GM11168 (cell line): ENCODE data around the gene STRN3.

Experiments used
- in situ Hi-C: fragments of 300-500 bp; cut with MboI; formaldehyde crosslinking; loops from one replicate; pipeline ENCODE4 v1.12.0; 2022; ENCODE audit warnings: low sequenced_read_pairs; ENCODE audit not compliant: unreplicated experiment

STRN3 gene

GRCh38 chr14:31038521-31039166 lies 12.5 kb upstream of the STRN3 start:
- in situ Hi-C loops, result no loop called here

- in situ Hi-C loops, result no loop called here
Measured at GRCh38 chr14:31037709-31038221, 11.6 kb upstream of the STRN3 start.

GRCh38 chr14:31036552-31036951 lies 10.4 kb upstream of the STRN3 start:
- in situ Hi-C loops, result no loop called here

GRCh38 chr14:31030469-31030868 lies 4.3 kb upstream of the STRN3 start:
- in situ Hi-C loops, result no loop called here

GRCh38 chr14:31029016-31029970 lies 3.1 kb upstream of the STRN3 start:
- in situ Hi-C loops, result no loop called here

GRCh38 chr14:31027847-31028246 lies 1.7 kb upstream of the STRN3 start:
- in situ Hi-C loops, result no loop called here

- in situ Hi-C loops, result no loop called here
Measured at GRCh38 chr14:31026450-31027235, 464 bp upstream of the STRN3 start.

- in situ Hi-C loops, result no loop called here
Measured at GRCh38 chr14:31025367-31026076, 657 bp downstream of the STRN3 start, which contains the start of gene AP4S1. AP4S1 (plus strand) TSS chr14:31025649; CDS start chr14:31066197, 40,548 bp downstream.

- in situ Hi-C loops, result no loop called here
Measured at GRCh38 chr14:31024577-31025366, 1.4 kb downstream of the STRN3 start.

GRCh38 chr14:31024010-31024480 lies 2.1 kb downstream of the STRN3 start:
- in situ Hi-C loops, result no loop called here

- in situ Hi-C loops, result no loop called here
Measured at GRCh38 chr14:31022386-31022785, 3.8 kb downstream of the STRN3 start.

- in situ Hi-C loops, result no loop called here
Measured at GRCh38 chr14:31021576-31021949, 4.6 kb downstream of the STRN3 start.

GRCh38 chr14:31020834-31021575 lies 5.2 kb downstream of the STRN3 start:
- in situ Hi-C loops, result no loop called here

- in situ Hi-C loops, result no loop called here
Measured at GRCh38 chr14:31018057-31018645, 8.0 kb downstream of the STRN3 start.

- in situ Hi-C loops, result no loop called here
Measured at GRCh38 chr14:31013841-31014240, 12.3 kb downstream of the STRN3 start.

- in situ Hi-C loops, result no loop called here
Measured at GRCh38 chr14:31010935-31011334, 15.2 kb downstream of the STRN3 start.

GRCh38 chr14:31009836-31010574 lies 16.2 kb downstream of the STRN3 start:
- in situ Hi-C loops, result no loop called here
